Panc1 (cell line): ENCODE measurements around the gene MED12. TPM values are rescaled to one million over a fixed set of nuclear protein-coding genes. Genes with fewer than 3 reads are reported as not detected.

Experiments used
- ATAC-seq: fragments of 200-7000 bp; cut with Tn5 transposase; 2 replicates; pipeline ENCODE4 v1.9.1; 2020; ENCODE audit warnings: mild to moderate bottlenecking, moderate library complexity
- BruUV-seq: library from RNA; stranded (reverse); fragments of 400-500 nt; replicated peaks from 2 replicates; lab custom pipeline; 2021; lab: Mats Ljungman, UMichigan
- CTCF ChIA-PET: fragments of 300-600 bp; sonication (Branson Sonifier 250); formaldehyde crosslinking; loops from one replicate; lab custom pipeline; 2022; ENCODE audit warnings: antibody characterized with exemption; lab: Charles Lee
- POLR2A ChIA-PET: fragments of 300-600 bp; sonication (Branson Sonifier 250); formaldehyde crosslinking; loops from one replicate; lab custom pipeline; 2022; ENCODE audit warnings: antibody characterized with exemption; lab: Charles Lee
- DNase-seq: peaks from one replicate; pipeline ENCODE4 v3.0.0-alpha.2; 2010; ENCODE audit warnings: low read depth, low spot score
- H3K27ac ChIP-seq: 2 replicates; pipeline ENCODE4 v1.5.1; 2011; ENCODE audit warnings: mild to moderate bottlenecking, low read length, inconsistent platforms
- H3K27me3 ChIP-seq: fragments of 200-500 bp; sonication (Bioruptor generic); 2 replicates; pipeline ENCODE4 v1.6.0; 2014; ENCODE audit warnings: low read length, inconsistent platforms; ENCODE audit not compliant: control insufficient read depth, insufficient read depth
- H3K36me3 ChIP-seq: fragments of 200-500 bp; sonication (Bioruptor generic); 2 replicates; pipeline ENCODE4 v1.5.1; 2014; ENCODE audit warnings: inconsistent platforms, mild to moderate bottlenecking, low read length, moderate library complexity; ENCODE audit not compliant: control insufficient read depth, insufficient read depth
- H3K4me1 ChIP-seq: 2 replicates; pipeline ENCODE4 v1.5.1; 2011; ENCODE audit warnings: inconsistent platforms, mild to moderate bottlenecking, low read length, moderate library complexity; ENCODE audit not compliant: control insufficient read depth, insufficient read depth
- H3K4me3 ChIP-seq, 2 experiments: 2 replicates each; pipeline ENCODE4 v1.5.1; 2011 to 2012; ENCODE audit warnings: low read depth in 2 of 2, low read length in 2 of 2, mild to moderate bottlenecking in 2 of 2, inconsistent platforms in 1 of 2, moderate library complexity in 1 of 2
- H3K9me3 ChIP-seq: fragments of 200-500 bp; sonication (Bioruptor generic); 2 replicates; pipeline ENCODE4 v1.5.1; 2014; ENCODE audit warnings: low read depth, mild to moderate bottlenecking, inconsistent platforms, low read length, moderate library complexity; ENCODE audit not compliant: control insufficient read depth, insufficient read depth
- CTCF ChIP-seq: fragments of 450-650 bp; IDR thresholded peaks from 2 replicates; pipeline ENCODE4 v1.5.1; 2017; ENCODE audit warnings: mild to moderate bottlenecking
- POLR2AphosphoS5 ChIP-seq: IDR thresholded peaks from 2 replicates; pipeline ENCODE4 v1.6.1; 2012; ENCODE audit warnings: mild to moderate bottlenecking, low read depth, low read length, moderate library complexity
- REST ChIP-seq, 2 experiments: IDR thresholded peaks; 2 replicates each; pipeline ENCODE4 v1.6.1; 2011 to 2012; ENCODE audit warnings: low read depth in 2 of 2, control low read depth in 1 of 2, low read length in 1 of 2, mild to moderate bottlenecking in 1 of 2, moderate library complexity in 1 of 2; ENCODE audit not compliant: insufficient read depth in 1 of 2
- SIN3A ChIP-seq: IDR thresholded peaks from 2 replicates; pipeline ENCODE4 v1.6.1; 2012; ENCODE audit warnings: low read depth, mild to moderate bottlenecking, low read length, moderate library complexity, borderline replicate concordance; ENCODE audit not compliant: insufficient read depth
- TCF7L2 ChIP-seq: IDR thresholded peaks from 2 replicates; pipeline ENCODE4 v1.6.1; 2011; ENCODE audit warnings: mild to moderate bottlenecking, low read depth, low read length, inconsistent platforms
- in situ Hi-C: cut with HindIII; loops from 2 replicates; pipeline ENCODE4 v1.10.0; 2016; ENCODE audit warnings: low sequenced_read_pairs, low pct_unique_long_range_greater_than_20kb
- intact Hi-C: fragments of 100-400 bp; cut with micrococcal nuclease; formaldehyde crosslinking; loops from one replicate; pipeline ENCODE4 v1.10.0; 2022; ENCODE audit not compliant: unreplicated experiment
- total RNA-seq: library from RNA; stranded (reverse); gene quantifications from one replicate; pipeline ENCODE4 v1.2.1, GENCODE V29; 2021; ENCODE audit not compliant: unreplicated experiment

Gene MED12
- total RNA-seq, 1 experiment from 2014 or later, result 42.0 TPM

GRCh38 chrX:71105628-71106027, 12.8 kb upstream of the MED12 start:
- no TSS peak for BruUV-seq

GRCh38 chrX:71106427-71106826, 12.0 kb upstream of the MED12 start, which contains the start of gene CXorf65:
Gene CXorf65, minus strand, starts transcription at chrX:71106740. Its CDS starts 184 bp downstream, at chrX:71106556.
- no peak within 1 kb of the TSS for H3K27ac ChIP-seq
- ChIA-PET POLR2A (no interaction called here), CTCF (no interaction called here)
- H3K4me1 ChIP-seq, result peaks cover 4% of the 10 kb centered on the region; the same call in 1 of the 2 replicates
- intact Hi-C loops, result no loop called here
- no peaks in the 10 kb centered on the region for H3K9me3 ChIP-seq
- no peaks in the 10 kb centered on the region for H3K27me3 ChIP-seq
- DNase-seq (no peak), ATAC-seq (no peak)
- no peak for TF ChIP-seq POLR2AphosphoS5
- TF ChIP-seq CTCF, result no peak
- TF ChIP-seq REST (IDR thresholded peaks at IDR 0.05; ENCODE audit: insufficient read depth in 1 of 2, low read depth in 2 of 2, low read length in 1 of 2), result no peak
- no peak for TF ChIP-seq SIN3A
- no peak for TF ChIP-seq TCF7L2
- in situ Hi-C loops, result no loop called here
- H3K36me3 ChIP-seq, result no peaks in the 10 kb centered on the region
- BruUV-seq, result no TSS peak
- no peak within 1 kb of the TSS for H3K4me3 ChIP-seq

More at GRCh38 chrX:71105628-71106027, 12.8 kb upstream of the MED12 start:
- in situ Hi-C loops, result no loop called here
- ChIA-PET CTCF (no interaction called here), POLR2A (interaction anchor here (0.6 kb wide), 1 partner anchor 35 kb away, joined by 5 read pairs; no protein-coding TSS in a partner anchor)
- intact Hi-C loops, result no loop called here
- H3K4me1 ChIP-seq, result peaks cover 4% of the 10 kb centered on the region; the same call in 1 of the 2 replicates
- TF ChIP-seq CTCF, result no peak
- no peak for TF ChIP-seq REST (IDR thresholded peaks at IDR 0.05; ENCODE audit: insufficient read depth in 1 of 2, low read depth in 2 of 2, low read length in 1 of 2)
- no peak for TF ChIP-seq SIN3A
- TF ChIP-seq TCF7L2, result no peak
- TF ChIP-seq POLR2AphosphoS5, result no peak
- DNase-seq (no peak), ATAC-seq (no peak)
- no peaks in the 10 kb centered on the region for H3K27me3 ChIP-seq
- H3K4me3 ChIP-seq, result no peak overlapping the region
- H3K9me3 ChIP-seq, result no peaks in the 10 kb centered on the region
- H3K36me3 ChIP-seq, result no peaks in the 10 kb centered on the region
- H3K27ac ChIP-seq, result no peak overlapping the region
